HepG2 (cell line): Measurements from ENCODE around the gene FDPS. TPM values are rescaled to one million over a fixed set of nuclear protein-coding genes. Genes with fewer than 3 reads are reported as not detected.

Experiments
- ATAC-seq: fragments of 200-7000 bp; cut with Tn5 transposase; 3 replicates; pipeline ENCODE4 v1.9.1; 2020; ENCODE audit warnings: mild to moderate bottlenecking, moderate library complexity
- BruUV-seq: library from RNA; stranded (reverse); fragments of 400-500 nt; replicated peaks from 2 replicates; lab custom pipeline; 2021; lab: Mats Ljungman, UMichigan
- CTCF ChIA-PET: fragments of 300-600 bp; formaldehyde crosslinking; extraction: SDS; loops from one replicate; lab custom pipeline; 2021; ENCODE audit warnings: low total read pairs, inconsistent platforms, low intra/inter-chr PET ratio; lab: Yijun Ruan, JAX
- POLR2A ChIA-PET: fragments of 350-600 bp; sonication (Branson Sonifier 250); formaldehyde crosslinking; loops from one replicate; lab custom pipeline; 2020; ENCODE audit warnings: antibody characterized with exemption, inconsistent platforms; lab: Yijun Ruan, JAX
- DNase-seq: peaks from one replicate; pipeline ENCODE4 v3.0.0-alpha.2; 2015; ENCODE audit warnings: low spot score
- FAIRE-seq: peaks from 3 replicates; lab custom pipeline; 2011; peaks lifted over from hg19 to GRCh38; lab: Jason Lieb, UNC
- H2AFZ ChIP-seq: one replicate; pipeline ENCODE4 v1.6.1; 2011; ENCODE audit warnings: low read length, inconsistent platforms
- H3K27ac ChIP-seq: fragments of 300-600 bp; 3 replicates; pipeline ENCODE4 v1.8.0; 2011; ENCODE audit warnings: mixed run types, mild to moderate bottlenecking, mixed read lengths, low read length, inconsistent platforms; ENCODE audit not compliant: insufficient read depth; ENCODE audit errors: extremely low read length
- H3K27me3 ChIP-seq, 2 experiments: fragments of 200-600 bp in 1 of 2; 2 replicates in 1 of 2; 3 replicates in 1 of 2; pipeline versions ENCODE4 v1.6.0 to v1.8.0; 2011; ENCODE audit warnings: low read length in 2 of 2, mild to moderate bottlenecking in 2 of 2, moderate library complexity in 2 of 2, inconsistent platforms in 1 of 2; ENCODE audit not compliant: insufficient read depth in 2 of 2, control insufficient read depth in 1 of 2
- H3K36me3 ChIP-seq, 2 experiments: fragments of 200-600 bp in 1 of 2; replicated peaks in 1 of 2; 2 replicates in 1 of 2; 3 replicates in 1 of 2; pipeline versions ENCODE4 v1.5.1 to v1.8.0; 2011; ENCODE audit warnings: low read length in 2 of 2, inconsistent platforms in 1 of 2; ENCODE audit not compliant: insufficient read depth in 2 of 2, control insufficient read depth in 1 of 2
- H3K4me1 ChIP-seq: 2 replicates; pipeline ENCODE4 v1.5.1; 2012; ENCODE audit warnings: low read length, inconsistent platforms; ENCODE audit not compliant: insufficient read depth
- H3K4me2 ChIP-seq: 2 replicates; pipeline ENCODE4 v1.6.0; 2011; ENCODE audit warnings: low read depth, low read length, inconsistent platforms
- H3K4me3 ChIP-seq, 3 experiments: fragments of 200-600 bp in 1 of 3; sonication (generic), shearing (Covaris generic) in 1 of 3; replicated peaks in 1 of 3; 2 replicates each; pipeline ENCODE4 v1.5.1; 2011 to 2016; ENCODE audit warnings: low read length in 3 of 3, inconsistent platforms in 2 of 3, low read depth in 2 of 3, mild to moderate bottlenecking in 2 of 3, control low read depth in 1 of 3, mixed read lengths in 1 of 3; ENCODE audit not compliant: insufficient read depth in 1 of 3
- H3K79me2 ChIP-seq: one replicate; pipeline ENCODE4 v1.6.1; 2011; ENCODE audit warnings: low read length, inconsistent platforms; ENCODE audit not compliant: insufficient read depth
- H3K9ac ChIP-seq: 2 replicates; pipeline ENCODE4 v1.6.0; 2011; ENCODE audit warnings: mild to moderate bottlenecking, low read depth, low read length, inconsistent platforms; ENCODE audit not compliant: insufficient read depth
- H3K9me3 ChIP-seq: 2 replicates; pipeline ENCODE4 v1.5.1; 2012; ENCODE audit warnings: mild to moderate bottlenecking, low read length
- H4K20me1 ChIP-seq: 2 replicates; pipeline ENCODE4 v1.6.0; 2011; ENCODE audit warnings: inconsistent platforms, mild to moderate bottlenecking, low read length, moderate library complexity; ENCODE audit not compliant: insufficient read depth
- HNRNPL ChIP-seq: fragments of 200-400 bp; formaldehyde crosslinking; IDR thresholded peaks from 2 replicates; pipeline ENCODE4 v1.6.1; 2017; ENCODE audit warnings: mild to moderate bottlenecking, low read depth, low read length
- IRX3 ChIP-seq: sonication (generic); formaldehyde crosslinking; IDR thresholded peaks from 2 replicates; pipeline ENCODE4 v1.8.1; 2023; ENCODE audit warnings: mild to moderate bottlenecking, low read depth, missing genetic modification reagents, borderline replicate concordance
- POLR2AphosphoS2 ChIP-seq: IDR thresholded peaks from 2 replicates; pipeline ENCODE4 v1.6.1; 2011; ENCODE audit warnings: low read depth, low read length, improper control_type of control experiment
- TFAP4 ChIP-seq: sonication (generic); IDR thresholded peaks from 2 replicates; pipeline ENCODE4 v1.6.1; 2016; ENCODE audit warnings: low read depth, borderline replicate concordance
- U2AF1 ChIP-seq: fragments of 200-400 bp; formaldehyde crosslinking; optimal IDR thresholded peaks from 2 replicates; pipeline ENCODE3; 2017; ENCODE audit warnings: mild to moderate bottlenecking, low read depth, low read length
- ZEB1 ChIP-seq: IDR thresholded peaks from 2 replicates; pipeline ENCODE4 v1.6.1; 2012; ENCODE audit warnings: mild to moderate bottlenecking, low read depth, inconsistent platforms; ENCODE audit not compliant: insufficient replicate concordance
- ZNF24 ChIP-seq: fragments of 450-650 bp; IDR thresholded peaks from 2 replicates; pipeline ENCODE4 v1.6.1; 2017; ENCODE audit warnings: antibody characterized with exemption, mild to moderate bottlenecking
- ZNF274 ChIP-seq: sonication (generic); formaldehyde crosslinking; IDR thresholded peaks from 2 replicates; pipeline ENCODE4 v1.5.1; 2020; ENCODE audit warnings: mild to moderate bottlenecking, missing genetic modification reagents
- ZNF335 ChIP-seq: sonication (generic); formaldehyde crosslinking; IDR thresholded peaks from 2 replicates; pipeline ENCODE4 v1.4.0; 2020; ENCODE audit warnings: missing genetic modification reagents
- ZNF567 ChIP-seq: sonication (generic); formaldehyde crosslinking; IDR thresholded peaks from 2 replicates; pipeline ENCODE4 v1.8.1; 2023; ENCODE audit warnings: mild to moderate bottlenecking, missing genetic modification reagents, borderline replicate concordance
- WGBS: methylation state at CpG from one replicate; pipeline ENCODE4 v1.1.6; 2017; ENCODE audit warnings: low lambda C conversion rate; 5-methylcytosine and 5-hydroxymethylcytosine counted together
- in situ Hi-C: cut with HindIII; loops from 2 replicates; pipeline ENCODE4 v1.10.0; 2017; ENCODE audit warnings: low pct_unique_long_range_greater_than_20kb; ENCODE audit not compliant: extremely low pct_ligation_motif_present
- intact Hi-C: fragments of 100-400 bp; cut with micrococcal nuclease; formaldehyde crosslinking; loops from one replicate; pipeline ENCODE4 v1.10.0; 2022; ENCODE audit not compliant: unreplicated experiment
- polyA plus RNA-seq, 8 experiments: library from polyadenylated mRNA; depleted of rRNA in 3 of 8; stranded (reverse) in 7 of 8; unstranded in 1 of 8; fragments of >200 nt; fragmentation: Illumina TruSeq in 4 of 8; extraction: Trizol in 4 of 8; gene quantifications; 2 replicates each; pipeline versions ENCODE4 v1.2.1 to v1.2.3, GENCODE V29; 2011 to 2016; ENCODE audit warnings: low read depth in 4 of 8, missing spikeins in 1 of 8, mixed read lengths in 1 of 8; ENCODE audit not compliant: insufficient read depth in 1 of 8
- total RNA-seq, 5 experiments: library from RNA; depleted of rRNA; stranded (reverse); fragments of >200 nt; fragmentation: Illumina TruSeq; extraction: Trizol; gene quantifications; 2 replicates each; pipeline ENCODE4 v1.2.3, GENCODE V29; 2016; ENCODE audit warnings: low read depth in 1 of 5
- TF ChIP-seq, protein P1 (sequence below): IDR thresholded peaks from 2 replicates; pipeline ENCODE4 v1.6.1; 2016; ENCODE audit warnings: low read depth
- TF ChIP-seq, protein P2 (sequence below): sonication (generic); formaldehyde crosslinking; IDR thresholded peaks from 2 replicates; pipeline ENCODE4 v1.9.0; 2022; ENCODE audit warnings: low read depth, missing genetic modification reagents
- TF ChIP-seq, protein P3 (sequence below): sonication (generic); formaldehyde crosslinking; IDR thresholded peaks from 2 replicates; pipeline ENCODE4 v1.4.0; 2020; ENCODE audit warnings: mild to moderate bottlenecking, missing genetic modification reagents

The FDPS gene
- total and polyA plus RNA-seq, 2 of the 13 experiments (the other 11 are each of a cell fraction or from before 2014, with no cell fraction given): 264 to 519 TPM

DNA sequence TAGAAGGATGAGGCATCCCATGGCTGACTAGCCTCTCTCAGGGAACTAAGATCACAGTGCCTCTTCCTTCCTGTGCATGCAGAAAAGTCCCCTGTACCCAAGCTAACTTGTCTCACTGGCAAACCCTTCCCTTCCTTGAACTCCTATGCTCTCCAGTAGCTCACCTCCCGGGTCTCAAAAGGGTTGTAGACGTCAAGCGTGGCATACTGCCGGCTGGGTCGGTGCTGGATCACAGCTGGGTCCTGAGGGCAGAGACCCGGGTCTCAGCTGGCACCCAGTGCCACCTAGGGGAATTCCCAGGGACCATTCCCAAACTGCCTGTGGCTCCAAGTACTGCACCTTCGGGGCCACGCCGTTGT, 47.2 kb upstream of the FDPS start:
- intact Hi-C loops: no loop called here
- H2AFZ ChIP-seq: no peak overlapping the region
- peaks cover 17 to 43% of the 10 kb centered on the region in 2 experiments for H3K36me3 ChIP-seq
- no peaks in the 10 kb centered on the region for H3K9me3 ChIP-seq
- no peaks in the 10 kb centered on the region for H4K20me1 ChIP-seq
- peaks cover 15% of the 10 kb centered on the region for H3K4me1 ChIP-seq
- peak; percentile 9 for ATAC-seq
- H3K27ac ChIP-seq: peak overlapping the region; percentile 73
- 3% methylated on average over 6 of the region's 9 CpGs for WGBS
- H3K9ac ChIP-seq: peak overlapping the region; percentile 82
- in situ Hi-C loops: no loop called here
- FAIRE-seq: no peak
- H3K79me2 ChIP-seq: peaks cover 15% of the 10 kb centered on the region
- ChIA-PET CTCF (interaction anchor here (1.1 kb wide), 1 partner anchor 11 kb away, joined by 6 read pairs; no protein-coding TSS in a partner anchor), POLR2A (interaction anchor here (1.0 to 4.8 kb wide), 11 partner anchors 10 to 302 kb away, joined by 3 to 69 read pairs (median 3); partner anchors contain the start of genes CLK2 and PKLR)
- peak overlapping the region; percentile 84 to 90 (median 84) for H3K4me3 ChIP-seq
- BruUV-seq: no TSS peak
- DNase-seq: no peak
- H3K27me3 ChIP-seq: no peaks in the 10 kb centered on the region; a peak in 1 of 5 replicates
- TF ChIP-seq ZNF24 (no peak), U2AF1 (peak; percentile 32), ZEB1 (peak; percentile 1), POLR2AphosphoS2 (no peak), ZNF335 (CRISPR knock-in tag) (0 out of 2 replicates have a peak, but pooled peaks have one; percentile 4), ZNF274 (CRISPR knock-in tag) (0 out of 2 replicates have a peak, but pooled peaks have one; percentile 0), TFAP4 (peak; percentile 33; the same call in 1 of the 2 replicates), ZNF567 (CRISPR knock-in tag) (0 out of 2 replicates have a peak, but pooled peaks have one; percentile 14), HNRNPL (0 out of 2 replicates have a peak, but pooled peaks have one; percentile 74), IRX3 (CRISPR knock-in tag) (0 out of 2 replicates have a peak, but pooled peaks have one; percentile 32)
- TF ChIP-seq, protein P1, sequence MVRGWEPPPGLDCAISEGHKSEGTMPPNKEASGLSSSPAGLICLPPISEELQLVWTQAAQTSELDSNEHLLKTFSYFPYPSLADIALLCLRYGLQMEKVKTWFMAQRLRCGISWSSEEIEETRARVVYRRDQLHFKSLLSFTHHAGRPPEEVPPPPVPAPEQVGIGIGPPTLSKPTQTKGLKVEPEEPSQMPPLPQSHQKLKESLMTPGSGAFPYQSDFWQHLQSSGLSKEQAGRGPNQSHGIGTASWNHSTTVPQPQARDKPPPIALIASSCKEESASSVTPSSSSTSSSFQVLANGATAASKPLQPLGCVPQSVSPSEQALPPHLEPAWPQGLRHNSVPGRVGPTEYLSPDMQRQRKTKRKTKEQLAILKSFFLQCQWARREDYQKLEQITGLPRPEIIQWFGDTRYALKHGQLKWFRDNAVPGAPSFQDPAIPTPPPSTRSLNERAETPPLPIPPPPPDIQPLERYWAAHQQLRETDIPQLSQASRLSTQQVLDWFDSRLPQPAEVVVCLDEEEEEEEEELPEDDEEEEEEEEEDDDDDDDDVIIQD (CRISPR knock-in tag): no peak
- TF ChIP-seq, protein P2, sequence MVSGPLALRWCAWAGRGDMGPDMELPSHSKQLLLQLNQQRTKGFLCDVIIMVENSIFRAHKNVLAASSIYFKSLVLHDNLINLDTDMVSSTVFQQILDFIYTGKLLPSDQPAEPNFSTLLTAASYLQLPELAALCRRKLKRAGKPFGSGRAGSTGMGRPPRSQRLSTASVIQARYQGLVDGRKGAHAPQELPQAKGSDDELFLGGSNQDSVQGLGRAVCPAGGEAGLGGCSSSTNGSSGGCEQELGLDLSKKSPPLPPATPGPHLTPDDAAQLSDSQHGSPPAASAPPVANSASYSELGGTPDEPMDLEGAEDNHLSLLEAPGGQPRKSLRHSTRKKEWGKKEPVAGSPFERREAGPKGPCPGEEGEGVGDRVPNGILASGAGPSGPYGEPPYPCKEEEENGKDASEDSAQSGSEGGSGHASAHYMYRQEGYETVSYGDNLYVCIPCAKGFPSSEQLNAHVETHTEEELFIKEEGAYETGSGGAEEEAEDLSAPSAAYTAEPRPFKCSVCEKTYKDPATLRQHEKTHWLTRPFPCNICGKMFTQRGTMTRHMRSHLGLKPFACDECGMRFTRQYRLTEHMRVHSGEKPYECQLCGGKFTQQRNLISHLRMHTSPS (CRISPR knock-in tag): 0 out of 2 replicates have a peak, but pooled peaks have one; percentile 11
- TF ChIP-seq, protein P3, sequence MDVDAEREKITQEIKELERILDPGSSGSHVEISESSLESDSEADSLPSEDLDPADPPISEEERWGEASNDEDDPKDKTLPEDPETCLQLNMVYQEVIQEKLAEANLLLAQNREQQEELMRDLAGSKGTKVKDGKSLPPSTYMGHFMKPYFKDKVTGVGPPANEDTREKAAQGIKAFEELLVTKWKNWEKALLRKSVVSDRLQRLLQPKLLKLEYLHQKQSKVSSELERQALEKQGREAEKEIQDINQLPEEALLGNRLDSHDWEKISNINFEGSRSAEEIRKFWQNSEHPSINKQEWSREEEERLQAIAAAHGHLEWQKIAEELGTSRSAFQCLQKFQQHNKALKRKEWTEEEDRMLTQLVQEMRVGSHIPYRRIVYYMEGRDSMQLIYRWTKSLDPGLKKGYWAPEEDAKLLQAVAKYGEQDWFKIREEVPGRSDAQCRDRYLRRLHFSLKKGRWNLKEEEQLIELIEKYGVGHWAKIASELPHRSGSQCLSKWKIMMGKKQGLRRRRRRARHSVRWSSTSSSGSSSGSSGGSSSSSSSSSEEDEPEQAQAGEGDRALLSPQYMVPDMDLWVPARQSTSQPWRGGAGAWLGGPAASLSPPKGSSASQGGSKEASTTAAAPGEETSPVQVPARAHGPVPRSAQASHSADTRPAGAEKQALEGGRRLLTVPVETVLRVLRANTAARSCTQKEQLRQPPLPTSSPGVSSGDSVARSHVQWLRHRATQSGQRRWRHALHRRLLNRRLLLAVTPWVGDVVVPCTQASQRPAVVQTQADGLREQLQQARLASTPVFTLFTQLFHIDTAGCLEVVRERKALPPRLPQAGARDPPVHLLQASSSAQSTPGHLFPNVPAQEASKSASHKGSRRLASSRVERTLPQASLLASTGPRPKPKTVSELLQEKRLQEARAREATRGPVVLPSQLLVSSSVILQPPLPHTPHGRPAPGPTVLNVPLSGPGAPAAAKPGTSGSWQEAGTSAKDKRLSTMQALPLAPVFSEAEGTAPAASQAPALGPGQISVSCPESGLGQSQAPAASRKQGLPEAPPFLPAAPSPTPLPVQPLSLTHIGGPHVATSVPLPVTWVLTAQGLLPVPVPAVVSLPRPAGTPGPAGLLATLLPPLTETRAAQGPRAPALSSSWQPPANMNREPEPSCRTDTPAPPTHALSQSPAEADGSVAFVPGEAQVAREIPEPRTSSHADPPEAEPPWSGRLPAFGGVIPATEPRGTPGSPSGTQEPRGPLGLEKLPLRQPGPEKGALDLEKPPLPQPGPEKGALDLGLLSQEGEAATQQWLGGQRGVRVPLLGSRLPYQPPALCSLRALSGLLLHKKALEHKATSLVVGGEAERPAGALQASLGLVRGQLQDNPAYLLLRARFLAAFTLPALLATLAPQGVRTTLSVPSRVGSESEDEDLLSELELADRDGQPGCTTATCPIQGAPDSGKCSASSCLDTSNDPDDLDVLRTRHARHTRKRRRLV (CRISPR knock-in tag): no peak
- peak overlapping the region; percentile 98 for H3K4me2 ChIP-seq
